Hematopoietic multipotent progenitor cell treated with erythropoietin and hydrocortisone succinate and interleukin-3 and kit ligand, for 4 days (in vitro differentiated cells): ENCODE measurements around the gene MORC3.

Source experiments
- DNase-seq: peaks from one replicate; pipeline ENCODE4 v3.0.0-alpha.2; 2015

The MORC3 gene

GRCh38 chr21:36425286-36425685, 105.3 kb downstream of the MORC3 start:
- no peak for DNase-seq
